ENCODE results near the gene EFCC1.

Gene EFCC1

GRCh38 chr3:129000742-129001100, 383 bp upstream of the EFCC1 start:
- no peak for TF ChIP-seq GATA2 (IDR thresholded peaks at IDR 0.05; ENCODE audit: low read depth, low read length)
- TF ChIP-seq GATA3 (IDR thresholded peaks at IDR 0.05; ENCODE audit: low read depth, low read length) = no peak

DNA sequence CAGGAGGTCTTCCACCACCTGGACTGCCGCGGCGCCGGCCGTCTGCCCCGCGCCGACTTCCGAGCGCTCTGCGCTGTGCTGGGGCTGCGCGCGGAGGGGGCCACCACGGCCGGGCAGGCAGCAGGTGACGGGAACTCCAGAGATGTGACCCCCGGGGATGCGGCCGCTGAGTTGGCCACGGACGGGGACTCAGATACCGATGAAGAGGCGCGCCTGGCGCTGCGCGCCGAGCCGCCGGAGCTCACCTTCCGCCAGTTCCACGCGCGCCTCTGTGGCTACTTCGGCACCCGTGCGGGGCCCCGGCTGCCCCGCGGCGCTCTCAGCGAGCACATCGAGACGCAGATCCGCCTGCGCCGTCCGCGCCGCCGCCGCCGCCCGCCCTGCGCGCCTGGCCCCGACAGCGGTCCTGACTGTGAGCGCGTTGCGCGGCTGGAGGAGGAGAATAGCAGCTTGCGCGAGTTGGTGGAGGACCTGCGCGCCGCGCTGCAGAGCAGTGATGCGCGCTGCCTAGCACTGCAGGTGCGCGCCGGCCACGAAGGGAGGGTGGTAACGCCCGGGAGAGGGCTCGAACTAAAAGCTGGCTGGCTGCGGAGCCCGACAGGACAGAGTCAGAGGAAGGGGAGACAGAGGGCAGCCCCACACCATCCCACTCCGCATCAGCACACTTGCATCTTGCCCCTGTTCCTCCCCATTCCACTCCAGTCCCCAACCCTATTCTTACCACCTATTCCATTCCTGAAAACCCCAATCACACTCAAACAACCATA, 885 bp downstream of the EFCC1 start:
- TF ChIP-seq GATA2 (IDR thresholded peaks at IDR 0.05; ENCODE audit: low read depth, low read length) (no peak), GATA3 (IDR thresholded peaks at IDR 0.05; ENCODE audit: low read depth, low read length) (no peak)

GRCh38 chr3:129002573-129003569, 1.8 kb downstream of the EFCC1 start:
- no peak for TF ChIP-seq GATA2 (IDR thresholded peaks at IDR 0.05; ENCODE audit: low read depth, low read length)
- TF ChIP-seq GATA3 (IDR thresholded peaks at IDR 0.05; ENCODE audit: low read depth, low read length) = no peak

- TF ChIP-seq GATA3 (IDR thresholded peaks at IDR 0.05; ENCODE audit: low read depth, low read length) (no peak), GATA2 (IDR thresholded peaks at IDR 0.05; ENCODE audit: low read depth, low read length) (no peak)
Measured at GRCh38 chr3:129003578-129004112, 2.5 kb downstream of the EFCC1 start.

- no peak for TF ChIP-seq GATA3 (IDR thresholded peaks at IDR 0.05; ENCODE audit: low read depth, low read length)
- no peak for TF ChIP-seq GATA2 (IDR thresholded peaks at IDR 0.05; ENCODE audit: low read depth, low read length)
Measured at GRCh38 chr3:129004639-129005295, 3.7 kb downstream of the EFCC1 start.

DNA sequence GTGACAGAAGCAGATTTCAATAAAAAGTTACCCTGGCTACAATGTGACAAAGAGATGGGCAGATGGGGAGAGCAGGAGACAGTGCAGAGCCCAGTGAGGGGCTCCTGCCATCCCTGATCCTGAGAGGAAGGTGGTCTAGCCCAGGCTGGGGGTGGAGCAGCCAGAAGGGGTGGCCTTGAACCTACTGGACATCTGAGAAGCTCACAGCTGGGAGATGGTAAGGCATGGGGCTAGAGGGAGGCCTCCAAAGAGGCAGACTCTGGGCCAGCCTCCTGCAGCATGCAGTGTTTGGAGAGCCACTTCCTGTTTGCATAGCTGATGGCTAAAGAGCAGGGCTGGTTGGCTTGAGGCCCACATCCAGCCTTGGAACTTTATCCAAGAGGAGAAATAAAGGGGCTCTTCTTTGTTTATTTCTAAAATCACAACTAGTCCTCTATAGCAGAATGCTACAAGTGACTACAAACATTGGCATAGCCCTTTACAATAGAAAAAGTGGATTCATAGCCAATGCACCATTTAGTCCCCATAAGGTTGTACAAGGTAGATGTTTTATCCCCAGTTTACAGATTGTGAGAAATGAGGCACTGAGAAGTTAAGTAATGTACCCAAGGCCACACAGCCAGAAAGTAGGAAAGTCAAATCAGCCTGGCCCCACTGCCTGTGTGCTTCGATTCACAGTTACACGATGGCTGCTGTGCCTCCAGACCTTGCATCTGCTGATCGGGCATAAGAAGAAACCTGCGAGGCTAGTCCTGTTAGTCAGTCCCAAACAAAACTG, 4.6 kb downstream of the EFCC1 start:
- TF ChIP-seq GATA3 (IDR thresholded peaks at IDR 0.05; ENCODE audit: low read depth, low read length) (no peak), GATA2 (IDR thresholded peaks at IDR 0.05; ENCODE audit: low read depth, low read length) (no peak)

GRCh38 chr3:129006864-129007263, 5.8 kb downstream of the EFCC1 start:
- TF ChIP-seq GATA2 (IDR thresholded peaks at IDR 0.05; ENCODE audit: low read depth, low read length) (no peak), GATA3 (IDR thresholded peaks at IDR 0.05; ENCODE audit: low read depth, low read length) (no peak)

DNA sequence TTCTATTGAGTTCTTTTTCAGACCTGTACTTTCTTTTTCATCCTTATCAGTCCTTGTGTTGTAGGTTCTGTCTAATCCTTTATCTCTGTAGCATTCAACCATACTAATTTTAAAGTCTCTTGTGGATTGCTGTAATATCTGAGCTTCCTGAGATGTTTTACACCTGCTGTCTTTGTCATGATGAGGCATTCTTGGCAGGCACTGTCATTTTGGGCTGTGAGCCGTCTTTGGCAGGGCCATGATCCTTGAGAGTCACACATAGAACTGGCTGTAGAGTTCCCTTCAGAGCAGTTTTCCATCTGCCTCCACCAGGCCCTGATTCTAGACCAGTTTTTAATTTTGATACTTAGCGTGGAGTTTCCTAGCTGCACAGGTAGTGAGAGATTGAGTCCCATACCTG, 6.7 kb downstream of the EFCC1 start:
- TF ChIP-seq GATA2 (IDR thresholded peaks at IDR 0.05; ENCODE audit: low read depth, low read length) (no peak), GATA3 (IDR thresholded peaks at IDR 0.05; ENCODE audit: low read depth, low read length) (no peak)

DNA sequence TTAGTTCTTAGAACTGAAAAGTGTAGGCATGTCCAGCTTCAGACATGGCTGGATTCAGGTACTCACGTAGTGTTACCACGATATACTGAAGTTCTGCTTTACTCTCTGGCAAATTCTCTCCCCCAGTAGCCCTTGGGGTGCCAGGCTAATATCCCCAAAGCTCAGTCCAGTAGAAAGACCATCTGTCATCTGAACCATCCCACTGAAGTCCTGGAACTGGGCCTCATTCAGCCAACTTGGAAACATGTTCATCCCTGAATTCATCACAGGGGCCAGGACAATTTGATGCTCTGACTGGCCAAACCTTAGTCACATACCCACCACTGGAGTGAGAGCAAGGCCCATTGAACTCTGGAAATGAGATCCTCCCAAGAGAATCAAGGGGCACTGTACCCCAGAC, 8.2 kb downstream of the EFCC1 start:
- TF ChIP-seq GATA3 (IDR thresholded peaks at IDR 0.05; ENCODE audit: low read depth, low read length) = no peak
- TF ChIP-seq GATA2 (IDR thresholded peaks at IDR 0.05; ENCODE audit: low read depth, low read length) = no peak

DNA sequence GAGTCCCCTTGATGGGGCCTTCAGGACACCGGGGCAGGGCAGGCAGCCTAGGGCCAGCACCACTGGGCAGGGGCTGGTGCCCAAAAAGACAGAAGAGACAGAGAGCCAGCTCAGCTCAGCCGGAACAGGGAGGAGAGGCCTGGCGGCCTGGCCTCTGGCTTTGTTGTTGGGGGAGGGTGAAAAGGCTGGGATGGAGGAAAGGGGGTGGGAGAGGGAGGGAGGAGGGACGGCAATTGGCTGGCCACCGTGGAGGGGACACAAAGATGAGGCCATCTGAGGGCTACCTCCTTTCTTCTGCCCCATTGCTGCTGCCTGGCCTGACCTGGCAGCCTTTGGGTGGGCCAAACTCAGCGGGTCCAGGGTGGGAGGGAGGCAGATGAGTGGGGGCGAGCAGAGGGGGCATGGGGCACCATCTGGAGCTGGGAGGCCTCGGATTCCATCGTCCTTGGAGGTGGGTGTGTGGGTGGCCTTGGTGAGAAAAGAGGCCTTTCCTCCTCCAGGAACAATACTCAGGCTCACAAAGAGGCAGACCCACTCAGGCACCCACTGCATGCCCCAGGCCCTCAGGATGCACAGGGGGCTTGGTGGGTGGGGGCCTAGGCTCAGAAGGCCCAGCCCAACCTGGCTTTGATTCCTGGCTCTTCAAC, 9.3 kb downstream of the EFCC1 start:
- no peak for TF ChIP-seq GATA3 (IDR thresholded peaks at IDR 0.05; ENCODE audit: low read depth, low read length)
- no peak for TF ChIP-seq GATA2 (IDR thresholded peaks at IDR 0.05; ENCODE audit: low read depth, low read length)

DNA sequence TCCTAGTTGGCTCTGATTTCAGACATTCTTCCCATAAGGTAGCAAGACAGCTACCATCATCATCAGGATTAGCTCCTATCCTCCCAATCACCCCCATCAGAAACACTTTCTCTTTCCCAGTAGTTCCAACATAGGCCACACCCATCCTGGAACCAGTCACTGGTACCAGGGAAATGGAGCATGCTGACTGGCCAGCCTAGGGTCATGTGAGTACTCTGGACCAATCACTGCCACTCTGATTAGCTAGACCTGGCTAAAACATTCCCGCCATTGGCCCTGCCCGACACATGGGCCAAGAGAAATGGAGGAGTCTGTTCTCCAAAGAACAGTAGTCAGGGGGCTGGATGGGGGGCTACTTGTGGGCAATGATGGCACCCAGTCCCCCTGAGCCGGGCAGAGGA, 12.4 kb downstream of the EFCC1 start:
- no peak for TF ChIP-seq GATA3 (IDR thresholded peaks at IDR 0.05; ENCODE audit: low read depth, low read length)
- no peak for TF ChIP-seq GATA2 (IDR thresholded peaks at IDR 0.05; ENCODE audit: low read depth, low read length)

DNA sequence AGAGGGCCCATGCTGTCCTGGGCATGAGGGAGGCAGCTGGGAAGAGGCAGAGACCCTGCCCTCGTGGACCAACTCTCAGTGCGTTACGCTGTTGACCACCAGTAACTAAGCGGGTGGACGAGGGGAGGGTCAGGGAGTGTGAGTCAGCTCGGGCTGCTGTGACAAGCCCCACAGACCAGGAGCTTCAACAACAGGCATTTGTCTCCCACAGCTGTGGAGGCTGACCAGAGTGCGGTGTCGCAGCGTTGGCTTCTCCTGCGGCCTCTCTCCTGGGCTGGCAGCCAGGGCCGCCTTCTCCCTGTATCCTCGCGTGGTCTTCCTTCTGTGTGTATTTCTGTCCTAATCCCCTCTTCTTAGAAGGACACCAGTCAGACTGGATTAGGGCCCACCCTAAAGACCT, 13.0 kb downstream of the EFCC1 start:
- TF ChIP-seq GATA3 (IDR thresholded peaks at IDR 0.05; ENCODE audit: low read depth, low read length) (no peak), GATA2 (IDR thresholded peaks at IDR 0.05; ENCODE audit: low read depth, low read length) (no peak)

Data from SH-SY5Y (cell line).